Natural killer cell treated with Interleukin-12 subunit alpha and Interleukin-12 subunit beta and Interleukin-15 and Interleukin-18, amount 100 ng/mL, for 72 hours (primary cell): Measurements from ENCODE around the gene PPP2R2B. TPM values are rescaled to one million over a fixed set of nuclear protein-coding genes. Genes with fewer than 3 reads are reported as not detected.

ENCODE experiments used
- ATAC-seq, 2 donors: fragments of 150-1000 bp; cut with Tn5 transposase in 1 of 2; sonication (Bioruptor Pico), chemical (Tn5 transposase) in 1 of 2; 2 replicates each; pipeline ENCODE4 v1.10.0; 2021
- DNase-seq: peaks from one replicate; pipeline ENCODE4 v3.0.0; 2022; ENCODE audit warnings: low spot score
- H3K27ac Mint-ChIP-seq, 2 donors: 1 replicate in 1 of 2; 2 replicates in 1 of 2; pipeline ENCODE4 v1.8.0; 2022; ENCODE audit warnings: mixed read lengths in 2 of 2, mild to moderate bottlenecking in 1 of 2, moderate library complexity in 1 of 2
- H3K27me3 Mint-ChIP-seq, 2 donors: 1 replicate in 1 of 2; 2 replicates in 1 of 2; pipeline ENCODE4 v1.8.0; 2022; ENCODE audit warnings: mixed read lengths in 2 of 2
- H3K36me3 Mint-ChIP-seq: one replicate; pipeline ENCODE4 v1.8.0; 2022; ENCODE audit warnings: mixed read lengths
- H3K4me1 Mint-ChIP-seq, 2 donors: 1 replicate in 1 of 2; 2 replicates in 1 of 2; pipeline ENCODE4 v1.8.0; 2022; ENCODE audit warnings: low read depth in 2 of 2, mixed read lengths in 2 of 2, mild to moderate bottlenecking in 1 of 2
- H3K4me3 Mint-ChIP-seq: one replicate; pipeline ENCODE4 v1.8.0; 2022; ENCODE audit warnings: mixed read lengths
- H3K9me3 Mint-ChIP-seq: 2 replicates; pipeline ENCODE4 v1.8.0; 2022; ENCODE audit warnings: mixed read lengths
- total RNA-seq, 2 donors: library from RNA; stranded (reverse); gene quantifications; one replicate each; pipeline ENCODE4 v1.2.3, GENCODE V29; 2022

The PPP2R2B gene
- total RNA-seq, 2 donors from 2014 or later, result 12.6 to 20.0 TPM

DNA sequence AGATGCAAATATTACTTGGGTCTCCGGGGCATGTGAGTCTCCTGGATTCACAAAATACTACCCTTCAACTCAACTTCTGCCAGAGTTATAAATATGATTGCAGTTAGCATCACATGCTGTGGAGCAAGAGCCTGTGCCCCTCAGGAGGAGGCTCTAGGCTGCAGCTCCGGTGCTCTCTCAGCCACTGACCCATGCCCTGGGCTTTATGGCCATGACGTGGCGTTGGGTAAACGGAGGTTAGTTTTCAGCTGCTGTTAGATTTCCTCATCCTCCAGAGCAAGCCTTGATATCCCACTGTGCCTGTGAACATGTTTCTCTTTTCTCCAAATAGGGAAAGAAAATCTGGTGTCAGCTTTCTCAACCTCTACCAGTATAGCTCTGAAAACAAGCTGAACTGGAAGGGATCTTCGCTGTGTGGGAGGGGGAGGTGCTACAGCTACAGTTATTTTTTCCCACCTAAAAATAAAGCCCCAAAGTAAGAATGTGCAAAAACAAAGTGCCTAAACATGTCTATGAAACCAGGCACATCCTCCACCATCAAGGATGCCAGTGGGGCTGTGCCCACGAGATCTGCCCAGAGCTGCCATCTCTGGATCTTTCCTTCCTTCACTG is 238.2 kb downstream of the PPP2R2B start:
- Mint-ChIP-seq H3K36me3 (peaks cover 11% of the 10 kb centered on the region), H3K4me3 (no peak overlapping the region), H3K27me3 (no peaks in the 10 kb centered on the region), H3K4me1 (no peaks in the 10 kb centered on the region), H3K9me3 (no peaks in the 10 kb centered on the region), H3K27ac (no peak overlapping the region)
- ATAC-seq, result no peak
- DNase-seq, result no peak

DNA sequence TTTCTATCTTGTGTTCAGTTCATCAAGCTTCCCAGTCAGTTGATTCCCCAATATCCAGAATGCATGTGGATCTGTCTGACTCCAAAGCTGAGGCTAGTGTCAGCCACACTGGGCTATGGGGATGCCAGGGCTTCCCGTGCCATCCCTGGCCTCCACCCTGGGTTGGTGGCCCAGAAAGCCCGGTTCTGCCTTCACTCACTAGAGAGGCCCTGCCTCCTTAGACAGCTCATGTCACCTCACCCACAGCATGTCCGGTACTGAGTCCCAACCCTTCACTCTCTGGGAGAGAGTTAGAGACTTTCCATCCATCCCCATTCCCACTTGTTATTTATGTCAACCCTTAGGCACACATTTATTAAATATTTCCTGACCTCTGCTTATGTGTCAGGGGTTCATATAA is 243.1 kb downstream of the PPP2R2B start:
- H3K4me3 Mint-ChIP-seq, result no peak overlapping the region
- H3K27ac Mint-ChIP-seq, result no peak overlapping the region
- no peaks in the 10 kb centered on the region for H3K9me3 Mint-ChIP-seq
- no peaks in the 10 kb centered on the region for H3K27me3 Mint-ChIP-seq
- H3K4me1 Mint-ChIP-seq, result peaks cover 7 to 8% of the 10 kb centered on the region in 2 donors
- DNase-seq (no peak), ATAC-seq (no peak)
- H3K36me3 Mint-ChIP-seq, result peaks cover 11% of the 10 kb centered on the region

DNA sequence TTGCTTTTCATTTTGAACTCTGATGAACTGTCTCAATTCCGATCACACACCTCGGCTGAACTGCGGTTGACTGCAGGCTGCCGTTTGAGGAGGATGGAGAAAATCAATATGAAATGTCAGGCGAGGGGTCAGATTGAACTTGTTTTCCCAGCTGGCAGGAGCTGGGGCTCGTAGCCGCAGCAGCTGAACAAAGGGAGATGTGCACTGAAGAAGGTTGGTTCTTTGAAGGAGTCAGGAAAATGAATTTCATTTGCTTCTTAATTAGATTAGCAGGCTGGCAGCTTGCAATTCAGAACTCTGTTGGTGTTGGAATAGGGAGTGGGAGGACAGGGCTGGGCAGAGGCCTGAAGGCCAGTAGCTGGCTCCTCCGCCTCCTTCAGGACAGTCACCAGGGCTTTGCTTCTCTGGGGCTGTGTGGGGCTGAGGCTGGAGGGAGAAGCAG is 245.2 kb downstream of the PPP2R2B start:
- ATAC-seq (no peak), DNase-seq (no peak)
- no peak overlapping the region for H3K4me3 Mint-ChIP-seq
- H3K36me3 Mint-ChIP-seq, result peaks cover 11% of the 10 kb centered on the region
- peaks cover 13 to 18% of the 10 kb centered on the region in 2 donors for H3K4me1 Mint-ChIP-seq
- no peaks in the 10 kb centered on the region for H3K9me3 Mint-ChIP-seq
- no peak overlapping the region for H3K27ac Mint-ChIP-seq
- no peaks in the 10 kb centered on the region for H3K27me3 Mint-ChIP-seq

DNA sequence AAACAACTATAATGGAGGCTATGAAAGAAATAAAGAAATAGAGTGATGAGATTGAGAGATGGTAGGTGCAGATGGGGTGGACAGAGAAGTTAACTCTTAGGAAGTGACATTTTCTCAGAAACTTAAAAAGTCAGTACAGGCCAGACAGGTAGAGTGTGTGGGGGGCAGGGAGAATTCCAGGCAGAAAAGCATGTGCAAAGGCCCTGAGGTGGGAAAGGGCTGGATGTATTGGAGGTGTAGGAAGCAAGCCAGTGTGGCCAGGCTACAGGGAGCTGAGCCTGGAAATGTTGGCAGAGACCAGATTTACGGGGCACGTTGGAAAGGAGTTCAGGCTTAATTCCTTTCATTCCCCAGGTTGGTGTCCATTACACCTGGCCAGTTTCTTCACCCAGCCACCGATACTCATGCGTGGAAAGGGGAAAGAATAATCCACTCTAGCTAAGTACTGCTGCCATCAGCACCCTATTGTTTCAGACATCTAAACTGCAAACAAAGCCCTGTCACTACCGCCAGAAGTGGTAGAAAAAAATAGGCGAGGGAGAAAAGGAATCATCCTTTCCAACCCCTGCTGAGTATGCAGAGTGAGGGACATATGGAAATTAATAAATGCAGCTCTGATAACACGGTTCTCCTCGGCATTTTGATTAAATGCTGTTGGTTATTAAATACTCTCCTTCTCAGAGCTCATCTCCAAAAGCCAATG is 245.8 kb downstream of the PPP2R2B start:
- peaks cover 13 to 18% of the 10 kb centered on the region in 2 donors for H3K4me1 Mint-ChIP-seq
- ATAC-seq, result no peak
- no peaks in the 10 kb centered on the region for H3K27me3 Mint-ChIP-seq
- no peak for DNase-seq
- no peak overlapping the region for H3K27ac Mint-ChIP-seq
- no peak overlapping the region for H3K4me3 Mint-ChIP-seq
- H3K9me3 Mint-ChIP-seq, result no peaks in the 10 kb centered on the region
- H3K36me3 Mint-ChIP-seq, result peaks cover 10% of the 10 kb centered on the region

DNA sequence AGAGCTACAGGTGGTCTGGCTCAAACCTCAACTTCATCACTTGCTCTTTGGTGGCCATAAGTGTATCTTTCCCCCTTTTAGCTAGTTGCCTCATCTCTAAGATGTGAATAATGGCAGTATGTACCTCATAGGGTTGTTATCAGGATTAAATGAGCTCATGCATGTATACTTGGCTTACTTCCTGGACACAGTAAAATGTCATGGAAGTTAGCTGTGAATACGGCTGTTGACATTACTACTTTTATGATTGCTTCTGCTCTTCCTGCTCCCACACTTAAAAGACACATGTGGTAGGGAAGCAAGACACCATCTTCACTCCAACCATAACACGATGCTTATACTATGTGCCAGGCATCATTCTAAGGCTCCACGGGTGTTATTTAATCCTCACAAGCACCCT is 248.1 kb downstream of the PPP2R2B start:
- Mint-ChIP-seq H3K27ac (no peak overlapping the region), H3K4me1 (peaks cover 13 to 18% of the 10 kb centered on the region in 2 donors), H3K27me3 (no peaks in the 10 kb centered on the region), H3K4me3 (no peak overlapping the region), H3K9me3 (no peaks in the 10 kb centered on the region), H3K36me3 (no peaks in the 10 kb centered on the region)
- ATAC-seq, result no peak
- DNase-seq, result no peak

DNA sequence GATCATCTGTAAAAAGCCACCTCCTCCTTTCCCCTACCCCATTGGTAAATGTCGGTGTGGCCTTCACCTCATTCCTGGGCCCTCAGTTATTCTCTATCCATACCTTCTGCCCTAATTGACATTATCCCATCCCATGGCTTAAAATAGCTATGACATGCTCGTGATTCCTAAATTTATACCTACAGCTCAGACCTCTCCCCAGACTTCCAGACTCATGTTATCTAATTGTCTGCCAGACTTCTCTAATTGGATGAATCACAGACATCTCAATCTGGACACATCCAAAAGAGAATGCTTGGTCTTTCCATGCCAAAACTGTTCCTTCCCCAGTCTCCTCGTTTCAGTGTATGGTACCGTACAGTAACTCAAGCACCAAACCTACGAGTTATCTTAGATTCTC is 249.6 kb downstream of the PPP2R2B start:
- no peak for DNase-seq
- H3K4me1 Mint-ChIP-seq, result peaks cover 13 to 18% of the 10 kb centered on the region in 2 donors
- H3K27me3 Mint-ChIP-seq, result no peaks in the 10 kb centered on the region
- no peaks in the 10 kb centered on the region for H3K9me3 Mint-ChIP-seq
- H3K36me3 Mint-ChIP-seq, result no peaks in the 10 kb centered on the region
- H3K4me3 Mint-ChIP-seq, result no peak overlapping the region
- no peak overlapping the region for H3K27ac Mint-ChIP-seq
- ATAC-seq, result no peak

DNA sequence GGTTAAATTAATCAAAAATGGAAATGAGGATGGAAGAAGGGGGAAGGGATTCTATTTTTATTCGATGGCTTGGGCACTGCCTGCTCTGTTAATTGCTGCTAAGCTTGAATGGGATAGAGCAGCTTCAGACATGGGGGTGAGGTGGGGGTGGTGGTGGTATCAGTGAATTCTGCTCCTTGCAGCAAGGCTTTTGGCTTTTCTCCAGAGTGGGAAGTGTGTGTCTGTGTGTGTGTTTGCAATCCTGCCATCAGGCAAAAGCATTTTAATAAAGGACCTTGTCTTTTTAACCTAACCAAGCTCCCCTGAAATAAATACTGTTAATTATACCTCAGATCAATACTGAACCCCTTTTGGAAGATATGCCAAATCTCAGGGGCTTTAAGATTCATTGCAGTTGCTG is 251.6 kb downstream of the PPP2R2B start:
- DNase-seq, result no peak
- H3K27me3 Mint-ChIP-seq, result no peaks in the 10 kb centered on the region
- H3K4me3 Mint-ChIP-seq, result no peak overlapping the region
- H3K9me3 Mint-ChIP-seq, result no peaks in the 10 kb centered on the region
- ATAC-seq, result no peak
- H3K27ac Mint-ChIP-seq, result no peak overlapping the region
- H3K4me1 Mint-ChIP-seq, result peaks cover 13 to 18% of the 10 kb centered on the region in 2 donors
- no peaks in the 10 kb centered on the region for H3K36me3 Mint-ChIP-seq

DNA sequence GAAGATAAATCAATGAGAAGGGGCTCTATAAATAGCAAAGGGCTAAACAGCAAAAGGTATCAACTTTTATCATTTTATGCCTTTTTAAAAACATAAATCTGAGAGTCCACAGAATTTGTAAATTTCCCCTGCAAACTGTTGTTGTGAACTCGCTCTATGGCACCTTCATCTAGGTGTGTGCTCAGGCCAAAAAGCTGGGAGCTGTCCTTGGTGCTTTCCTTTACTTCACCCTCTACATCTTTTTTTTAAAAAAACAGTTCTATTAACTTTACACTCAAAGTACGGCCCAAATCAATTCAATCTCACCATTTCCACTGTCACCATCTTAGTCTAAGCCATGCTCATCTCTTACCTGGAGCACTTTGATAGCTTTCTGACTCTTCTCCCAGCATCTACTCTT is 254.4 kb downstream of the PPP2R2B start:
- Mint-ChIP-seq H3K36me3 (no peaks in the 10 kb centered on the region), H3K27me3 (no peaks in the 10 kb centered on the region), H3K4me1 (peaks cover 0 to 2% of the 10 kb centered on the region in 2 donors), H3K4me3 (no peak overlapping the region), H3K27ac (no peak overlapping the region), H3K9me3 (no peaks in the 10 kb centered on the region)
- no peak for DNase-seq
- no peak for ATAC-seq

DNA sequence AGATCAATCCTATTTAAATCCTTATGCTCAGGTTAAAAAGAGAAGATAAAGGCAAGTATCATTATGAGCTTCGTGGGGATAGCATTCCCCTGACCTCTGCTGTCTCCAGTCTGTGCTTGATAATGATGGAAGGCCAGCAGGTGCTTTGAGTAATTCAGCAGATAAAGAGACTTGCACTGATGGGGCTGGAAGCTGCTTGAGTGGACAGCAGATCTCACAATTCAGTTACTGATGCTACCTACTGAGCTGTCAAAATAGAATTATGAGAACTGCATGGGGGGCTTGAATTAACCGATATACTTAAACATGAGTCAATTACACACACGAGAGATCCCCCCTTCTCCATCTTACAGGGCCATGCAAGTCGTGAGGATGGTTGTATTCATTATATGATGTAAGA is 254.9 kb downstream of the PPP2R2B start:
- Mint-ChIP-seq H3K27ac (no peak overlapping the region), H3K36me3 (no peaks in the 10 kb centered on the region), H3K4me1 (no peaks in the 10 kb centered on the region), H3K4me3 (no peak overlapping the region), H3K9me3 (no peaks in the 10 kb centered on the region), H3K27me3 (no peaks in the 10 kb centered on the region)
- no peak for ATAC-seq
- no peak for DNase-seq

DNA sequence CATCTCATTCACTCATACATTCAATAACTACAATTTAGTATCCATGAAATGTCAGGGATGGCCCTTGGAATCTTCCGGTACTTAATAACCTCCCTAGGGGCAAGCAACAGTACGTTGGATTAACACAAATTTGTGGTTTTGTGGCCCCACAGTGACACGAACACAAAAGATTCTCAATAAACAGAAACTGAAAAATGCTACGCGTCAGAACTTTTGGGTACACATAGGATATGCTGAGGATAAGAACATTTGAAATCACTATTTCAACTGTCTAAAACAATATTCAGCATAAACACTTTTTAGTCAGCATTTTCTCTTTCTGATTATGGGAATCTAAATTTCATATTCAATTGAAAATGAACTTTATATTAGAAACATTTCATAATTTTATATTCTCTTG is 255.5 kb downstream of the PPP2R2B start:
- no peak overlapping the region for H3K4me3 Mint-ChIP-seq
- H3K27ac Mint-ChIP-seq, result no peak overlapping the region
- ATAC-seq (no peak), DNase-seq (no peak)
- no peaks in the 10 kb centered on the region for H3K36me3 Mint-ChIP-seq
- H3K9me3 Mint-ChIP-seq, result no peaks in the 10 kb centered on the region
- H3K27me3 Mint-ChIP-seq, result no peaks in the 10 kb centered on the region
- no peaks in the 10 kb centered on the region for H3K4me1 Mint-ChIP-seq

DNA sequence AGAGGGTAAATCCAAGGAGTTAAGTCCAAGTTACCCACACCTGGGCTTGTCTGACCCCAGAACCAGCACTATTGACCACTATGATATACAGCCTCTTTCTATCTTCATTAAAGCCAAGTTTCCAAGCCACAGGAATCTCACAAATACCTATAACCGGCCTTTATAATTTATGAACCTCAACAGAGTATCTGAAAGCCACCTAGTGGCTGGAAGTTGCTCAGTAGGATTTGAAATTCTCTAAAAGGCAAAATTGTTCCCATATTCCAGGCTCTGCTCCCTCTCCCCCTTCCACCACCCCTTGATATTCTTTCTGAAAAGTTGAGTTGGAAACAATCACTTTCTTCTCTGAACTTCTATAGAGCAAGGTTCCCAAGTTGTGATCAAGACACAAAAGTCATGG is 256.2 kb downstream of the PPP2R2B start:
- no peak overlapping the region for H3K27ac Mint-ChIP-seq
- DNase-seq (no peak), ATAC-seq (no peak)
- no peaks in the 10 kb centered on the region for H3K36me3 Mint-ChIP-seq
- no peaks in the 10 kb centered on the region for H3K9me3 Mint-ChIP-seq
- no peaks in the 10 kb centered on the region for H3K4me1 Mint-ChIP-seq
- H3K4me3 Mint-ChIP-seq, result no peak overlapping the region
- H3K27me3 Mint-ChIP-seq, result no peaks in the 10 kb centered on the region

DNA sequence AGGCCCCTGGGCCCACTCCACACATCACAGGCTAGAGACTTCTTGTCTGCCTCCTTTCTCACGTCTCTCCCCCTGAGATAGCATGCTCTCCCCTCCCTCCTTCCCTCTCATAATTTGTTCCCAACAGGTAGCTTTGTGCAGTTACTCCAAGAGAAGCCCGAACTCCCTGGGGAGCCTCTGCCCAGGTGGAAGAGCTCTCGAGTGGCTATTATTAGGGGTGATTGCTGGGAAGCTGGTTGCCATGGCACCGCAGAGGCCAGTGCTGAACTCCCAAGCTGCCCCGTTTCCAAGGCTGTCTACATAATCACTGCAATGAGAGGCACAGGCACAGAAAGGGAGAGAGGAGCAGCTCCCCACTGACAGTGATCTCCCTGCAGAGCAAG is 257.9 kb downstream of the PPP2R2B start:
- Mint-ChIP-seq H3K27ac (no peak overlapping the region), H3K36me3 (peaks cover 13% of the 10 kb centered on the region), H3K4me3 (no peak overlapping the region), H3K4me1 (peaks cover 0 to 5% of the 10 kb centered on the region in 2 donors), H3K27me3 (no peaks in the 10 kb centered on the region), H3K9me3 (peaks cover 11% of the 10 kb centered on the region)
- DNase-seq, result no peak
- peak in 1 of 2 donors; percentile 21 for ATAC-seq

DNA sequence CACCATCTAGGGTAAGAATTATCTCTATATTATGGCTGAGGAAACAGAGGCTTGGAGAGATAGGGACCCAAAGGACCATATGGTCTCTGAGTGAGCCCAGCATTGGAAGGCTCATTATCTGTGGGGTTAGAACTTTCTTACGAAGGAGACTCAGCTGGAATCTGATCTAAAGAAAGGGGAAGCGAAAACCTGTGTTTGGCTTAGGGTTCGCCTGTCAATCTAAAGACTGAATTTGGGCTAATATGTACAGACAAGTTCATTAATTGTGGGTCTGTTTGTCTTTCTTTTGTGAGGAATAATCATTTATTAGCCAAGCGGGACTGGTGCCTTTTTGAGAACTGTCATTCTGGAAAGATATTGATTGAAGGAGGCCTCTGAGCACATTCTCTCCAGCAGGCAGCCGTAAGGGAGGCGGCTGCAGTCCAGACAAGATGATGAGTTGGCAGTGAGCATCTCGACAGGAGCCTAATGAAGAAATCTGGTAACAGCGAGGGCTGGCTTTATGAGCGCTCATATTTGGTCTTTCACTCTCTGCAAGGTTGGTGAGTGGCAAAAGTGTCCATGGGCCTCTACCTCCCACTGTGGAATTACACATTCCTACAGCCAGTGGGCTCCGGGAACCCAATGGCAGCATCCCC is 258.4 kb downstream of the PPP2R2B start:
- H3K36me3 Mint-ChIP-seq, result peaks cover 15% of the 10 kb centered on the region
- DNase-seq (no peak), ATAC-seq (no peak)
- peaks cover 0 to 5% of the 10 kb centered on the region in 2 donors for H3K4me1 Mint-ChIP-seq
- H3K9me3 Mint-ChIP-seq, result peaks cover 11% of the 10 kb centered on the region
- H3K27ac Mint-ChIP-seq, result no peak overlapping the region
- H3K27me3 Mint-ChIP-seq, result no peaks in the 10 kb centered on the region
- no peak overlapping the region for H3K4me3 Mint-ChIP-seq

DNA sequence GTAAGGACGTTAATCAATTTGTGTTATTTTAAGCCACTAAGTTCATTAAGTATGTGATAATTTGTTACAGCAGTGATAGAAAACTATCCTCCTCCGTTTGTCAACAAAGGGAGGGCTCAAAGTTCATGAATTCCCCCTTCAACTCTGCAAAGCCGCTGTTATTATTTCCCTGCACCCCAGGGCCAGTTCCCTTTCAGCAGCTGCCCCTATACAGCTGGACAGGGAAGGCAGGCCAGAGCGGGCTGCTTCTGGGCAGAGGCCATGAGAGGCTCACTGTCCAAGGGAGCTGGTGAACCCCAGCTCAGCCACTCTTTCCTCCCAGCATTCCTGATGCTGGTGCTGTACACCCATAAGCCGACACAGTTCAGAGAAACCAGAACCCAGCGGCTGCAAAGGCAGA is 260.1 kb downstream of the PPP2R2B start:
- Mint-ChIP-seq H3K4me1 (peaks cover 0 to 5% of the 10 kb centered on the region in 2 donors), H3K27ac (no peak overlapping the region), H3K36me3 (peaks cover 15% of the 10 kb centered on the region), H3K9me3 (peaks cover 11% of the 10 kb centered on the region), H3K27me3 (no peaks in the 10 kb centered on the region), H3K4me3 (no peak overlapping the region)
- DNase-seq (no peak), ATAC-seq (no peak)
